ENCODE results near the gene DIPK1B. TPM values are rescaled to one million over a fixed set of nuclear protein-coding genes. Genes with fewer than 3 reads are reported as not detected.

Gene DIPK1B
- total RNA-seq, 1 donor from 2014 or later: not detected

- no peak for TF ChIP-seq CTCF (IDR thresholded peaks at IDR 0.05; ENCODE audit: insufficient read depth, low read length, severe bottlenecking)
- Histone ChIP-seq H3K36me3 (ENCODE audit: control insufficient read depth, insufficient read depth, low read length) (no peaks in the 10 kb centered on the region), H3K27me3 (ENCODE audit: control insufficient read depth, insufficient read depth, low read length) (peaks cover 26% of the 10 kb centered on the region), H3K4me3 (ENCODE audit: low read depth, low read length) (no peak overlapping the region)
- FAIRE-seq: no peak
- no peak for DNase-seq (ENCODE audit: low read depth)
Observed at GRCh38 chr9:136744773-136745172, 32.4 kb downstream of the DIPK1B start.

DNA sequence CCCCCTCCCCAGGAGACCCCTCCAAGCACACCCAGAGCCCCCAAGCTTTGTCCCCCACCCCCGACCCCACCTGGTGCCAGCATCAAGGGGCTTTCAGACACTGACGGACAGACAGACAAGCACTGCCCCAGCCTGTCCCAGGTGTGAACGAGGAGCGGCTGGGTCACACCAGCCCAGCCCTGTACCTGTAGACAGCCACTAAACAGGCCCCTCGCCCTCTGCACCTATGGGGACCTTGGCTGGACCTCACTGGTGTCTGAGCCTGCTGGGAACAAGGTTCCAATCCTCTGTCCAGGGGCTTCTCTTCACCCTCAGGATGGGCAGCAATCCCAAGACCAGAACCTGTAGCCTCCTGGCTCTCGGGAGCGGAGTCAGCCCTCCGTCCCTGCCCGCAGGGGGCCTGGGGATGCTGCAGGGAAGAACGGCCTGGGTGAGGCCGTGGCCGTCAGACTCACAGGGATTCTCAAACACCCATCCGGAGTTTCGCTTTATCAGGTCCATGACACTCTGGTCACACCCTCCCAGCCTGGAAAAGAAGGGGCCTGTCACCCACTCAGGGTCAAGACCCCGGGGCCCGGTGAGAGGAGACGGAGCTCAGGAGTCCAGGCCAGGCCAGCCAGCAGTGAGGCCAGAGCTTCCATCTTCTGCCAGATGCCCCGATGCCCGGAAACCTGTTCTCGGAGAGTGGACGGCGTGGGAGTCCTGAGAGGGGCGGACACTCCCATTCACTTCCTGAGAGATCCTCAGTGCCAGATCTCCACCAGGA lies 33.2 kb downstream of the DIPK1B start:
- FAIRE-seq: no peak
- peaks cover 20% of the 10 kb centered on the region for H3K27me3 ChIP-seq (ENCODE audit: control insufficient read depth, insufficient read depth, low read length)

GRCh38 chr9:136746155-136746490 lies 33.8 kb downstream of the DIPK1B start:
- no peak for FAIRE-seq
- Histone ChIP-seq H3K36me3 (ENCODE audit: control insufficient read depth, insufficient read depth, low read length) (no peaks in the 10 kb centered on the region), H3K4me3 (ENCODE audit: low read depth, low read length) (no peak overlapping the region), H3K27me3 (ENCODE audit: control insufficient read depth, insufficient read depth, low read length) (peaks cover 15% of the 10 kb centered on the region)
- no peak for DNase-seq (ENCODE audit: low read depth)
- no peak for TF ChIP-seq CTCF (IDR thresholded peaks at IDR 0.05; ENCODE audit: insufficient read depth, low read length, severe bottlenecking)

More for the DNA sequence above, 33.2 kb downstream of the DIPK1B start:
- no peak overlapping the region for H3K4me3 ChIP-seq (ENCODE audit: low read depth, low read length)
- TF ChIP-seq CTCF (IDR thresholded peaks at IDR 0.05; ENCODE audit: insufficient read depth, low read length, severe bottlenecking): no peak
- no peak for DNase-seq (ENCODE audit: low read depth)
- H3K36me3 ChIP-seq (ENCODE audit: control insufficient read depth, insufficient read depth, low read length): no peaks in the 10 kb centered on the region

- FAIRE-seq: no peak
Observed at GRCh38 chr9:136746621-136747020, 34.2 kb downstream of the DIPK1B start.

GRCh38 chr9:136747161-136748060 lies 35.0 kb downstream of the DIPK1B start:
- DNase-seq (ENCODE audit: low read depth) (no peak), FAIRE-seq (no peak)
- no peak overlapping the region for H3K4me3 ChIP-seq (ENCODE audit: low read depth, low read length)
- TF ChIP-seq CTCF (IDR thresholded peaks at IDR 0.05; ENCODE audit: insufficient read depth, low read length, severe bottlenecking): no peak
- peaks cover 7% of the 10 kb centered on the region for H3K27me3 ChIP-seq (ENCODE audit: control insufficient read depth, insufficient read depth, low read length)
- no peaks in the 10 kb centered on the region for H3K36me3 ChIP-seq (ENCODE audit: control insufficient read depth, insufficient read depth, low read length)

More at GRCh38 chr9:136746621-136747020, 34.2 kb downstream of the DIPK1B start:
- no peak overlapping the region for H3K4me3 ChIP-seq (ENCODE audit: low read depth, low read length)
- no peak for TF ChIP-seq CTCF (IDR thresholded peaks at IDR 0.05; ENCODE audit: insufficient read depth, low read length, severe bottlenecking)
- H3K27me3 ChIP-seq (ENCODE audit: control insufficient read depth, insufficient read depth, low read length): peaks cover 13% of the 10 kb centered on the region
- no peak for DNase-seq (ENCODE audit: low read depth)
- no peaks in the 10 kb centered on the region for H3K36me3 ChIP-seq (ENCODE audit: control insufficient read depth, insufficient read depth, low read length)

All from bronchial epithelial cell (primary cell).